Sigmoid colon (tissue), 4 donors: ENCODE data around the gene HRH4.

Experiments used
- CTCF ChIP-seq, 4 experiments: fragments of 450-650 bp in 3 of 4; fragments of 200-600 bp in 1 of 4; IDR thresholded peaks; one replicate each; pipeline ENCODE4 v1.5.1; 2016 to 2019; ENCODE audit warnings: antibody characterized with exemption in 4 of 4, mild to moderate bottlenecking in 3 of 4, moderate library complexity in 2 of 4
- EP300 ChIP-seq, 4 donors: sonication (generic); formaldehyde crosslinking; IDR thresholded peaks; one replicate each; pipeline ENCODE4 v1.6.1; 2017; ENCODE audit warnings: antibody characterized with exemption in 4 of 4
- POLR2AphosphoS5 ChIP-seq, 4 donors: sonication (generic); formaldehyde crosslinking; IDR thresholded peaks; one replicate each; pipeline ENCODE4 v1.6.1; 2017; ENCODE audit warnings: antibody characterized with exemption in 4 of 4

GRCh38 chr18:24420551-24420950, 39.9 kb upstream of the HRH4 start:
- TF ChIP-seq EP300 (IDR thresholded peaks at IDR 0.05) (no peak), CTCF (IDR thresholded peaks at IDR 0.05) (no peak), POLR2AphosphoS5 (IDR thresholded peaks at IDR 0.05) (no peak)
